ENCODE data around the gene DLX1. TPM values are rescaled to one million over a fixed set of nuclear protein-coding genes. Genes with fewer than 3 reads are reported as not detected.

Gene DLX1
- total RNA-seq, 1 experiment from 2014 or later, result 7.6 TPM

DNA sequence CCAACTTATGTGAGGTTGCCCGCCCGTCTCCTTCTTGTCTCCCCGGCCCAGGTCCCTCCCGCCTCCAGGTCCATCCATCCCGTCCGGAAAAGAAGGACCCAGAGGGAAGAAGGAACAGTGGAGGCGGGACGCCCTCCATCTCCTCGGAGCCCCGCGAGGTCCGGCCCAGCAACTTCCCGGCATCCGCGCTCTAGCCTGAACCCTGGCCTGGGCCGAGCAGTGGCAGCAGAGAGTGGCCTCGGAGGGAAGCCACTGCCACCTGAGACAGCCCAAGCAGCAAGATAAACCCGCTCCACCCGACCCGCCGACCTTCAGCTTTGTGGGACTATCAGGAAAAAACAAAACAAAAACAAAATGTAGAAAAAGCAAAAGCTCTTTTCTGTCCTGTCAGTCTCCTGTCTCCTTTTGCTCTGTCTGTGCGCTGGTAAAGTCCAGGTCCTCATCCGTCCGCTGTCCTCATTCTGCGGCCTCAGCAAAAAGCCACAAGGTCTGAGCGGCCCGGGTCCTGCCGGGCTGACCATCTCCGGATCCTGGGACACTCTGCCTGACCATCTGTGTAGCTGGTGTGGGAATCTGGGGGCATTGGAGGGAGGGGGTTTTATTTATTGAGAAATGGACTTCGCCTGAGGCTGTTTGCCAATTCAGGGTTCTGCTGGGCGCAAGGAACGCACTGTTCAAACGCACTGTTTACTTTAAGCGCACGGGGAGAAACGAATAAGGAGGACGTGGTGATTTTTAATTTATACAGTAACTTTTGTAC lies 3.1 kb downstream of the DLX1 start:
- Histone ChIP-seq H3K9ac (ENCODE audit: low read length) (no peak overlapping the region), H3K4me2 (ENCODE audit: low read length) (no peak overlapping the region), H3K9me3 (ENCODE audit: low read length) (no peaks in the 10 kb centered on the region), H3K9me2 (replicated peaks; ENCODE audit: low read length) (no peaks in the 10 kb centered on the region), H3F3A (ENCODE audit: low read length, unreplicated experiment) (peaks cover 3% of the 10 kb centered on the region), H3K79me2 (ENCODE audit: low read length) (peaks cover 26% of the 10 kb centered on the region), H3K36me3 (ENCODE audit: low read depth, low read length) (no peaks in the 10 kb centered on the region), H4K20me1 (ENCODE audit: low read length) (no peaks in the 10 kb centered on the region), H3K27ac (ENCODE audit: low read length) (no peak overlapping the region), H2AFZ (ENCODE audit: low read length) (no peak overlapping the region), H3K27me3 (ENCODE audit: low read length) (no peaks in the 10 kb centered on the region), H3K4me3 (ENCODE audit: low read length) (no peak overlapping the region), H3K4me1 (ENCODE audit: insufficient read depth, low read length) (peaks cover 16% of the 10 kb centered on the region; the same call in 1 of the 2 replicates)
- DNase-seq (no peak), ATAC-seq (no peak)
- CTCF ChIA-PET, result interaction anchor here (0.6 kb wide), 1 partner anchor 143 kb away, joined by 4 read pairs; no protein-coding TSS in a partner anchor
- intact Hi-C loops (cut with micrococcal nuclease), result no loop called here
- BruUV-seq (replicated peaks), result no TSS peak
- TF ChIP-seq, protein P1, sequence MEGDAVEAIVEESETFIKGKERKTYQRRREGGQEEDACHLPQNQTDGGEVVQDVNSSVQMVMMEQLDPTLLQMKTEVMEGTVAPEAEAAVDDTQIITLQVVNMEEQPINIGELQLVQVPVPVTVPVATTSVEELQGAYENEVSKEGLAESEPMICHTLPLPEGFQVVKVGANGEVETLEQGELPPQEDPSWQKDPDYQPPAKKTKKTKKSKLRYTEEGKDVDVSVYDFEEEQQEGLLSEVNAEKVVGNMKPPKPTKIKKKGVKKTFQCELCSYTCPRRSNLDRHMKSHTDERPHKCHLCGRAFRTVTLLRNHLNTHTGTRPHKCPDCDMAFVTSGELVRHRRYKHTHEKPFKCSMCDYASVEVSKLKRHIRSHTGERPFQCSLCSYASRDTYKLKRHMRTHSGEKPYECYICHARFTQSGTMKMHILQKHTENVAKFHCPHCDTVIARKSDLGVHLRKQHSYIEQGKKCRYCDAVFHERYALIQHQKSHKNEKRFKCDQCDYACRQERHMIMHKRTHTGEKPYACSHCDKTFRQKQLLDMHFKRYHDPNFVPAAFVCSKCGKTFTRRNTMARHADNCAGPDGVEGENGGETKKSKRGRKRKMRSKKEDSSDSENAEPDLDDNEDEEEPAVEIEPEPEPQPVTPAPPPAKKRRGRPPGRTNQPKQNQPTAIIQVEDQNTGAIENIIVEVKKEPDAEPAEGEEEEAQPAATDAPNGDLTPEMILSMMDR (conservative IDR thresholded peaks at IDR 0.05; ENCODE audit: low read depth, low read length), result no peak
- TF ChIP-seq EZH2 (IDR thresholded peaks at IDR 0.05; ENCODE audit: low read length, unreplicated experiment) (no peak), EZH2phosphoT487 (IDR thresholded peaks at IDR 0.05; ENCODE audit: borderline replicate concordance, low read length) (no peak)
- POLR2A ChIA-PET (ENCODE audit: unreplicated experiment), result no interaction called here

DNA sequence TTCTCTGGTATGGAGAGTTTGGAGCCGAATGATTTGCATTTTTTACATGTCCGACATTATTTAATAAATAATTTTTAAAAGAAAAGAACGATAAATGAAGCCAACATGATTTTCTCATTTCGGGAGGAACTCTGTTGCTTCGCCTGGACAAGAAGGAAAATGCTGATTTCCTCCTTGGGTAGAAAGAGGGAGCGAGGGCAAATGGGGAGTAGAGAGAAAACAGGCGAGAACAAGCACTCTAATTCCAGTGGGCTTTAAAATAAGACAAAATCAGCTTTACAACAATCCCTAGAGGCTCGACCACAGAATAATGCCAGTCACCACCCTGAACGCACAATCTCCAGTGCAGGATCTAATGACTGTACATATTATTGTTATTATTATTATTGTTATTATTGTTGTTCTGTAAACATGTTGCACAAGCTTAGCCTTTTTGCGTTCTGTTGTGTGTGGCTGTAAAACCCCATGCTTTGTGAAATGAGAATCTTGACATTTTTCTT lies 3.7 kb downstream of the DLX1 start:
- Histone ChIP-seq H3K9me3 (ENCODE audit: low read length) (no peaks in the 10 kb centered on the region), H2AFZ (ENCODE audit: low read length) (no peak overlapping the region), H3K79me2 (ENCODE audit: low read length) (peaks cover 26% of the 10 kb centered on the region), H3K27ac (ENCODE audit: low read length) (no peak overlapping the region), H3K4me3 (ENCODE audit: low read length) (no peak overlapping the region), H3K36me3 (ENCODE audit: low read depth, low read length) (no peaks in the 10 kb centered on the region), H3K9me2 (replicated peaks; ENCODE audit: low read length) (no peaks in the 10 kb centered on the region), H3K9ac (ENCODE audit: low read length) (no peak overlapping the region), H3K4me1 (ENCODE audit: insufficient read depth, low read length) (peaks cover 15% of the 10 kb centered on the region; the same call in 1 of the 2 replicates), H3K27me3 (ENCODE audit: low read length) (no peaks in the 10 kb centered on the region), H3F3A (ENCODE audit: low read length, unreplicated experiment) (peaks cover 3% of the 10 kb centered on the region), H4K20me1 (ENCODE audit: low read length) (no peaks in the 10 kb centered on the region), H3K4me2 (ENCODE audit: low read length) (no peak overlapping the region)
- ChIA-PET POLR2A (ENCODE audit: unreplicated experiment) (no interaction called here), CTCF (no interaction called here)
- ATAC-seq, result no peak
- intact Hi-C loops (cut with micrococcal nuclease), result no loop called here
- no TSS peak for BruUV-seq (replicated peaks)
- no peak for DNase-seq
- TF ChIP-seq, protein P1 (conservative IDR thresholded peaks at IDR 0.05; ENCODE audit: low read depth, low read length), result no peak
- no peak for TF ChIP-seq EZH2 (IDR thresholded peaks at IDR 0.05; ENCODE audit: low read length, unreplicated experiment)

DNA sequence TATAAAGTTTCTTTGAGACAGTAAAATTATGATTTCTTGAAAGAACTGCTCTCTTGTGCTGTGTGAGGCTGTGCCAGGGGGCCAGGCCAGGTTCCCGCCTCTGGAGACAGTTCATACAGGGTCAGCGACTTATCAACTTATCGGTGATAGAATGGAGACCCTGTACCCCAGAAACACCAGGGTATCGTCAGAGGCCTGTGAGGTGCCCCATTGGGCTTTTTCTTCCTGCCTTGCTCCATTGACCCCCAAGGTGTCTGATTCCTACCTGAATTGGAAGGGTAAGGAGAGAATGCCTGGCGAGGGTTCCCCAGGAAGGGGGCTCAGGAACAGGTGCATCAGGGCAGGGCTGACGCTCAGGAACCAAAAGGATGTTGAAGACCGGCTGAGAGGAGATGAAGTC lies 4.3 kb downstream of the DLX1 start:
- TF ChIP-seq EZH2phosphoT487 (IDR thresholded peaks at IDR 0.05; ENCODE audit: borderline replicate concordance, low read length) (no peak), EZH2 (IDR thresholded peaks at IDR 0.05; ENCODE audit: low read length, unreplicated experiment) (no peak)
- TF ChIP-seq, protein P1 (conservative IDR thresholded peaks at IDR 0.05; ENCODE audit: low read depth, low read length), result no peak
- H3K79me2 ChIP-seq (ENCODE audit: low read length), result peaks cover 26% of the 10 kb centered on the region
- no peak overlapping the region for H3K27ac ChIP-seq (ENCODE audit: low read length)
- DNase-seq (no peak), ATAC-seq (no peak)
- intact Hi-C loops (cut with micrococcal nuclease), result no loop called here
- H3K9me3 ChIP-seq (ENCODE audit: low read length), result no peaks in the 10 kb centered on the region
- CTCF ChIA-PET, result no interaction called here
- H3K4me3 ChIP-seq (ENCODE audit: low read length), result no peak overlapping the region
- POLR2A ChIA-PET (ENCODE audit: unreplicated experiment), result no interaction called here
- H4K20me1 ChIP-seq (ENCODE audit: low read length), result no peaks in the 10 kb centered on the region
- no peak overlapping the region for H3K4me2 ChIP-seq (ENCODE audit: low read length)
- H3F3A ChIP-seq (ENCODE audit: low read length, unreplicated experiment), result peaks cover 3% of the 10 kb centered on the region
- H3K27me3 ChIP-seq (ENCODE audit: low read length), result no peaks in the 10 kb centered on the region
- H3K4me1 ChIP-seq (ENCODE audit: insufficient read depth, low read length), result peaks cover 14% of the 10 kb centered on the region; the same call in 1 of the 2 replicates
- H2AFZ ChIP-seq (ENCODE audit: low read length), result no peak overlapping the region
- H3K9me2 ChIP-seq (replicated peaks; ENCODE audit: low read length), result no peaks in the 10 kb centered on the region
- H3K36me3 ChIP-seq (ENCODE audit: low read depth, low read length), result no peaks in the 10 kb centered on the region
- BruUV-seq (replicated peaks), result no TSS peak
- no peak overlapping the region for H3K9ac ChIP-seq (ENCODE audit: low read length)

Measured in PC-3 (cell line).